Head of caudate nucleus (tissue), 42 donors: ENCODE results near the gene C1QTNF1.
"Not testable (repeated sequence)": the region's sequence is repeated elsewhere in the genome, so short reads cannot be mapped to it uniquely, and the experiment has no call there.

Experiments used
- DNase-seq, 42 donors: peaks; one replicate each; pipeline versions ENCODE4 v3.0.0 to v3.0.0-alpha.2; 2020 to 2021; ENCODE audit warnings: mixed read lengths in 7 of 42
- intact Hi-C: fragments of 100-400 bp; cut with DNase I; formaldehyde crosslinking; loops from one replicate; pipeline ENCODE4 v1.15.0; 2022

The C1QTNF1 gene

DNA sequence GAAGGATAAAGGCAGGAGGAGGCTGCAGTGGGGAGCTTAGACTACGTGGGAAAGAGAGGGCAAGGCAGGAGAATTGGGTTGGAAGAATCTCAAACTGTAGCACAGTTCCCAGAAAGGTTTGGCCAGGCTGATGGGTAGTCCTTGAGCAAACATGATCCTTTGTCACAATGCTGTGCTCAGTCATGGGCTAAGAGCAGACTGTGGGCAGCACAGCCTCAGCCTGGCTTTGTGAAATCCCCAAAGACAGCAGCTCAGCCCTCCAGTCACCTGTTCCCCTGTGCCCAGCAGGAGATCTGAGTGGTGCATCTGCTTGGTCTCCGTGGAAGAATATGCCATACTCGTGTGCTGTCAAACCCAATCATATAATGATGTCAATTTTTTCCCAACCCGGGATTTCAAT, 40.1 kb downstream of the C1QTNF1 start:
- intact Hi-C loops, result no loop called here
- DNase-seq, result no peak

- peak in 29 of 42 donors; percentile 29 to 79 (median 56) for DNase-seq
- intact Hi-C loops, result no loop called here
These were observed 41.2 kb downstream of the C1QTNF1 start for GRCh38 chr17:79065105-79065670.

DNA sequence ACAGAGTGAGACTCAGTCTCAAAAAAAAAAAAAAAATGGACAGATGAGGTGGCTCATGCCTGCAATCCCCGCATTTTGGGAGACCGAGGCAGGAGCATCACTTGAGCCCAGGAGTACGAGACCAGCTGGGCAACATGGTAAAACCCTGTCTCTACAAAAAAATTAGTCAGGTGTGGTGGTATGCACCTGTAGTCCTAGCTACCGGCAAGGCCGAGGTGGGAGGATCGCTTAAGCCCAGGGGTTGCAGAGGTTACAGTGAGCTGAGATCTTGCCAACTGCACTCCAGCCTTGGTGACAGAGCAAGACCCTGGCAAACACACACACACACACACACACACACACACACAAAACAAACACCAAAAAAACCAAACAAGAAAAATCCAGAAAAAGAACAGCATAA, 43.0 kb downstream of the C1QTNF1 start:
- intact Hi-C loops, result no loop called here
- peak in 1 of 42 donors; percentile 20 for DNase-seq

DNA sequence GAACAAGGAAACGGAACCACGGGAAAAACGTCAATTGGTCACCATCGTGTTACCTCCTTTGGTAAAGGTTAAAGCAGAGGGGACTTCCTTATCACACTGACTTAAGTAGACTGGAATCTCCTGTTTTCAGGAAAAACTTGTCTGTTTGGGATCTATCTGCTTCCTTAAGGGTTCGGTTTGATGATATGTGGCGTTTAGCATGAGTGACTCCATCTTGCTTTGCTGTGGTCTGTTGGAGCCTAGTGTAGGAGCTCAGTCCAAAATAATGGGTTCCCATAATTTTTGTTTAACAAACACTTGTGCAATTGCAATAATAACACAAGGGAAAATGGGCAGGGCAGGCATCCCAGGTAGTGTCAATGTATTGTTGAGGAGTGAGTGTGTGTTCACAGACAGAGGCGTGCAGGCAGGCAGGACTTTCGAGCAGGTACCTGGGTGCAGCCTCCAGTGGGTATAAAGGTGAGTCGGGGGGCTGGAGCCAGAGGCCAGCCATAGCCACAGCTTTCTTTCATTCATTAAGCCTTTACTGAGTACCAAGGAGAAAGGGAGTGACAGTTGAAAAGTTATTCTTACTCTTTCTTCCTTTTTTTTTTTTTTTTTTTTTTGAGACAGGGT, 46.4 kb downstream of the C1QTNF1 start:
- intact Hi-C loops, result no loop called here
- DNase-seq, result peak in 1 of 42 donors; percentile 19

DNA sequence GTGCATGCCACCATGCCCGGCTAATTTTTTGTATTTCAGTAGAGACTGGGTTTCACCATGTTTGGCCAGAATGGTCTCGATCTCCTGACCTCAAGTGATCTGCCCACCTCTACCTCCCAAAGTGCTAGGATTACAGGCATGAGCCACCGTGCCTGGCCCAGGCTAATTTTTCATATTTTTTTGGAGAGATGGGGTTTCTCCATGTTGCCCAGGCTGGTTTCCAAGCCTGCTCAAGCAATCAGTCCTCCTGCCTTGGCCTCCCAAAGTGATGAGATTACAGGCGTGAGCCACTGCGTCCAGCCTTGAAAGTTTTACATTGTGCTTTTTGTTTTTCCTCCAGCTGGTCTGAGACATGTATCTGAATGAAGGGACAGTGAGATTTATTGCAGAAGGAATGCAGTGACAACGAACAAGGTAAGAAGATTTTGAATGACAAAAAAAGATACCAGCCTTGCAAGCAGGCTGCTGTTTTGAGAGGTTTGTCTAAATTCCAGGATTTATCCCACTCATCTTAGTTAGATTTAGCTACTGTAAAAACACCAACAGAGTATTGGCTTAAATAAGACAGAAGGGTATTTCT, 47.3 kb downstream of the C1QTNF1 start:
- intact Hi-C loops, result no loop called here
- DNase-seq, result peak in 1 of 42 donors; percentile 5

DNA sequence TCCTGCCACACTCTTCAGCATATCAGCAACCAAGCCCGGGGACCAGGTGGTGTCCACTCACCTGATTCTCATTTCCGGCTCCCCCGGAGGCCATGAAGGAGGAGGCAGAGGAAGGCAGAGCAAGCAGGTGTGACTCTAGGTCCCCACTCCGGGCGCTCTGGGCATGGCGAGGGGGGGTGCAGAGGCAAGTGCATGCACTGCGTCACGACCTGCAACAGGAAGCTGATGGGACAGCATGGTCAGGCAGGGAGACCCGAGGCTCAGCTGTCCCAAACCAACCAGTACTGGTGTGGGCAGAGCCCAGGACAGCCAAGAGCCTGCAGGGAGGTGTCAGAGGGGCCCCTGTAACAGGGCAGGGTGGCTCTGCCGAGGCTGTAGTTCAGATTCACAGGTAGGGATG, 48.6 kb downstream of the C1QTNF1 start:
- DNase-seq, result peak in 1 of 42 donors; percentile 22
- intact Hi-C loops, result no loop called here

DNA sequence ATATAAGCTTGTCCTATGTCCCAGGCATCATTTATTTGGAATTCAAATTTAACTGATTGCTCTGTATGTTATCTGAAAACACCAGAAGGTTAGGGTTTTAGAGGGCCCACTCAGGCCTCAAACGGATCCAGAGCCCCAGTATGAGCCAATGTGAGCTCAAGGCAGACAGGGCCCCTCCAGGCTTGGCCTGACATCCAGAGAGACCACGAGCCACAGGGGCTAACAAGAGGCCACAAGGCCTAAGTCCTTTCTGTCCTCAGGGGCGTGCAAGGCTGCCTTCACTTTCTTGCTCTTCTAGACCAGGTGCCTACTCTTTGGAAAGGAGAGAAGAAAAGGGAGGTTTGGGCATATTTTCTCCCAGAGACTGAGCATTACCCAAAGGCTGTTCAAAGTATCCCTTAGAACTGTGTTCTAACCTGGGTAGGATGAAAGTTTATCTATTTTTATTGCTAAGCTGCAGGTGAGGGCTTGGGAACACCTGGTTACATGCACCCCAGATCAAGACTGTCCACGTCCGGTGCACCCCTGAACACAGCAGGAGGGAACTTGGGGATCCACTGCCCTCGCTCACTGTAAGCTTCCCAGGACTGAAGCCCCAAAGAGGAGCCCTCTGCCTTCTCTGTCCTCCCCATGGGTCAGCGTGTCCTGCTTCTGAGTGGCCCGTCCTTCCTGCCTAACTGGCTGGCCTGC, 49.2 kb downstream of the C1QTNF1 start:
- intact Hi-C loops, result no loop called here
- peak in 1 of 42 donors; percentile 17 for DNase-seq

DNA sequence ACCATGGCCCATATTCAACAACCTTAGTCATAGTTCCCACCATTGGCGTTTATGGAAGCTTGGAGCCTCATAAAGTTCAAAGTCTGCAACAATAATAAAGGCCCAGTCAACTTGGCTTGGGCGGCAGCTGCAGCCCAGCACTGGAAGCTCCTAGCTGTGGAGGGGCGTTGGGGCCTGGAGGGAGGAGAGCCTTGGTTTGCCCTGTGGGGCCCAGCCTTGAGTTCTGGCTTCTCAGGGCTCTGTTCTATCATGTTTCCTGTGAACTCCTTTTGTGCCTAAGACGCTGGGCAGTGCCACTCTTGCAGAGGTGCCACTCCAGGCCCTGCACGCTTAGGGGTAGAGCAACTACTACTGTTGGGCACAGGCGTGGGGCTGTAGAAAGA, 49.7 kb downstream of the C1QTNF1 start:
- peak in 1 of 42 donors; percentile 30 for DNase-seq
- intact Hi-C loops, result no loop called here

- DNase-seq, intact Hi-C loops: not testable (repeated sequence)
These were observed 50.2 kb downstream of the C1QTNF1 start for GRCh38 chr17:79074121-79074648.

DNA sequence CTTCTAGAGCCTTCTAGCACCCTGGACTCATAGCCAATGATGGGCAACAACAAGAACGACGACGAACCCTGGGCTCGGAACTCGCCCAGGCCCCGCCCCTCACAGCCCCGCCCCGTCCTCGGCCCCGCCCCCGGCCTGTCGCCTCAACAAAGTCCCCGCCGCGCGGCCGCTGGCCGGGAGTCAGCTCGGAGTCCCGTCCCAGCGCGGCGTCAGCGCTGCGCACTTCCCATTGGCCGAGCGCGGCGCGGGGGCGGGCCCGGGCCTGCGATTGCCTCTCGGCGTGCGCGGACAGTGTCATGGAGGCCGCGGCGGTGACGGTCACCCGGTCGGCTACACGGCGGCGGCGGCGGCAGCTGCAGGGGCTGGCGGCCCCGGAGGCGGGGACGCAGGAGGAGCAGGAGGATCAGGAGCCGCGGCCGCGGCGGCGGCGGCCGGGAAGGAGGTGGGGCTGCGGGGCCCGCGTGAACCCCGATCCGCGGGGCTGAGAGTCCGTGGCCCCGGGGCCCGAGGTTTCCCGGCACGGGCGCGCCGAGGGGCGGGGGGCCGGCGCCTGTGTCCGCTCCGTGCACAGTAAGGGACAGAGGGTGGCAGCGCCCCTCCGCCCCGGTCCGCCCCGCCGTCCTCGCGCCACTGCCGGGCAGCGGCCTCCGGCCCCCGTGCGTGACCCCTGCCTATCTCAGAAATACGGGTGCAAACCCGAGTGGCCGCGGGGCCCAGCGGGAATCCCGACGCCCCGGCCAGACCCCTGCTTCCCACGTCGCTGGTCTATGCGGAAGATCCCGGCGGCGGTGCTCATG, 50.9 kb downstream of the C1QTNF1 start, which contains the start of gene ENGASE:
ENGASE (plus strand) TSS at position 176 of the 797 bp plus-strand sequence; CDS start at position 297, 121 bp downstream.
- intact Hi-C loops, result no loop called here
- DNase-seq, result peak; percentile 85 to 98 (median 96)

GRCh38 chr17:79075446-79075750, 51.4 kb downstream of the C1QTNF1 start:
- peak in 1 of 42 donors; percentile 13 for DNase-seq
- intact Hi-C loops, result no loop called here

DNA sequence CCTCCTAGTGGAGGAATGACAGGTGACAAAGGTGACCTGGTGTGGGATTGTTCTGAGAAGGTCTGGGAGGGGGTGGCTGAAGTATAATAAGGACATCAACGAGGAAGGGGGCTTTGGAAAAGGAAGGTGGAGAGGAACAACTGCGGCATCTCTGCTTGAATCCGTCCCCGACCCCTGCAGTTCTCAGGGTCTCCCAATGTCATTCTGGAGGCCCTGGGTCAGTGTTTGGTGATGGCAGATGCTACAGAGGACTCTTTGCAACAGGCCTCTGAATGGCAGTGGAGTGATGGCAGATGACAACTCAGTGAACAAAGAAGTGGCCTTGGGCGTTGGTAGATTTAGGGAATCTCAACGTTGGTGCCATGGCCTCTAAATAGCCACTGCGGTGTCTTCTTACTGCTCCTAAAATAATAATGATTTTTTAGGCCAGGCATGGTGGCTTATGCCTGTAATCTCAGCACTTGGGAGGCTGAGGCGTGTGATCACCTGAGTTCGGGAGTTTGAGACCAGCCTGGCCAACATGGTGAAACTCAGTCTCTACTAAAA, 52.0 kb downstream of the C1QTNF1 start:
- intact Hi-C loops, result no loop called here
- peak in 1 of 42 donors; percentile 13 for DNase-seq

- no peak for DNase-seq
- intact Hi-C loops, result no loop called here
These were observed 53.6 kb downstream of the C1QTNF1 start for GRCh38 chr17:79077587-79077986.

DNA sequence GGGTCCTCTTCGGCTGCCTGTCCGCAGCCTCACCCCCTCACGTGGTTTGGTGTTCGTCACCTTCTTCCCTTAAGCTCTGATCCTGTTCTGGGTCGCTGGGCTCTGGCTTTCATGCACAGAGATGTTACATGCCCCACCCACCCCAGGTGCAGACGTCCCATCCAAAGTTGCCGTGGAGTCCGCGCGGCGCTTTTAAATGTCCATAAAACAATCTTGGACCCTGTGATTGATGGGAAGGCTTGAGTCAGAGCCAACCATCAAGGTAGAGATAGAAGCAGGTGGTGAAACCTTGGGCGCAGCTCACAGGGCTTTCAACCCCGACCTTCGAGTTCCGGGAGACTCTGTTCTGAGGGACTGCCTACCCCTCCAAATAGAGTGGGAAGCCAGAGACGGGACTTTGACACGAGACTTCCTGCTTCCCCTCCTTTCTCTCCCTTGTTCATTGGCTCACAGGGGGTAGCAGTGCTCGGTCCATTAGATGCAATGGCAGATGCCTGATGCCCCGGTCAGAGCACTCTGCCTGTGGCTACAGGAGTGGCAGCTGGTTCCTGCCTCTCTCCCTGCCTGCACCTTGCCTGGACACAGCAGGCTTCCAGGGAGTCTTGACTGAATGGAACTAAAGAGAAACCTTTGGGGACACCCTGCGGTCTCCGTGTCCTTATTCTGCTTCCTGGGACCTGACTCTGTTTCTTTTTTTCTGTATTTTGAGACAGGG, 54.7 kb downstream of the C1QTNF1 start:
- no peak for DNase-seq
- intact Hi-C loops, result no loop called here

GRCh38 chr17:79079421-79080200, 55.6 kb downstream of the C1QTNF1 start:
- intact Hi-C loops, result loop anchor here (5.0 kb wide), 1 partner anchor 313 kb away; no protein-coding TSS in a partner anchor
- no peak for DNase-seq

- intact Hi-C loops, result loop anchor here (5.0 kb wide), 1 partner anchor 312 kb away; no protein-coding TSS in a partner anchor
- DNase-seq, result peak in 39 of 42 donors; percentile 18 to 91 (median 72)
These were observed 56.4 kb downstream of the C1QTNF1 start for GRCh38 chr17:79080349-79080748.

- DNase-seq, result no peak
- intact Hi-C loops, result loop anchor here (5.0 kb wide), 1 partner anchor 311 kb away; no protein-coding TSS in a partner anchor
These were observed 56.9 kb downstream of the C1QTNF1 start for GRCh38 chr17:79080761-79081290.
